Measurements from ENCODE around the gene RABEP1.

DNA sequence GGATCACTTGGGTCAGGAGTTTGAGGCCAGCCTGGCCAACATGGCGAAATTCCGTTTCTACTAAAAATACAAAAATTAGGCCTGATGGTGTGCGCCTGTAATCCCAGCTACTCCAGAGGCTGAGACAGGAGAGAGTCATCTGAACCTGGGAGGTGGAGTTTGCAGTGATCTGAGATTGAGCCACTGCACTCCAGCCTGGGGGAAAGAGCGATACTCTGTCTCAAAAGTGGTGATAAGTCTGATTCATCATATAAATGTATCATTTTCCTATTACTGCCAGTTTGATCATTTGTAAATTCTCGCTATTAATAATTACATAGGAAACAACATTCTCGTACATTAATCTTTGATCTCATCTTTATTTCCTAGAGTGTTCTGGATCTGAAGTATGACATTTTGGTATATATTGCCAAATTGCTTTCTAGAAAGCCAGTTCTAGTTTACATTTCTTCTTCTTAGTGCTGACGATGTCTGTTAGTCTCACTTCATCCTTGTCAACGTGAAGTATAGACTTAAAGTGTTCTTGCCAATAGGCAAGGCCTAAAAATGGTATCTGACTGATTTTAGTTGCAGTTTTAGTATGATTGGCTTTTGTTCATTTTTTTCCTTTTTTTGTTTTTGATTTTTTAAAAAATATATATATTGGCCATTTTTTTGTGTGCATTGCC is 9.7 kb downstream of the RABEP1 start:
- TF ChIP-seq, protein P1, sequence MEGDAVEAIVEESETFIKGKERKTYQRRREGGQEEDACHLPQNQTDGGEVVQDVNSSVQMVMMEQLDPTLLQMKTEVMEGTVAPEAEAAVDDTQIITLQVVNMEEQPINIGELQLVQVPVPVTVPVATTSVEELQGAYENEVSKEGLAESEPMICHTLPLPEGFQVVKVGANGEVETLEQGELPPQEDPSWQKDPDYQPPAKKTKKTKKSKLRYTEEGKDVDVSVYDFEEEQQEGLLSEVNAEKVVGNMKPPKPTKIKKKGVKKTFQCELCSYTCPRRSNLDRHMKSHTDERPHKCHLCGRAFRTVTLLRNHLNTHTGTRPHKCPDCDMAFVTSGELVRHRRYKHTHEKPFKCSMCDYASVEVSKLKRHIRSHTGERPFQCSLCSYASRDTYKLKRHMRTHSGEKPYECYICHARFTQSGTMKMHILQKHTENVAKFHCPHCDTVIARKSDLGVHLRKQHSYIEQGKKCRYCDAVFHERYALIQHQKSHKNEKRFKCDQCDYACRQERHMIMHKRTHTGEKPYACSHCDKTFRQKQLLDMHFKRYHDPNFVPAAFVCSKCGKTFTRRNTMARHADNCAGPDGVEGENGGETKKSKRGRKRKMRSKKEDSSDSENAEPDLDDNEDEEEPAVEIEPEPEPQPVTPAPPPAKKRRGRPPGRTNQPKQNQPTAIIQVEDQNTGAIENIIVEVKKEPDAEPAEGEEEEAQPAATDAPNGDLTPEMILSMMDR (IDR thresholded peaks at IDR 0.05; ENCODE audit: insufficient read depth, low read length): no peak
- TF ChIP-seq POLR2AphosphoS5 (IDR thresholded peaks at IDR 0.05; ENCODE audit: low read depth): no peak
- no peak for TF ChIP-seq GABPA (IDR thresholded peaks at IDR 0.05; ENCODE audit: low read depth)

Measured in HL-60 (cell line).